ENCODE data around the gene SHC3.
A peak's percentile ranks its signal among the peaks of the same experiment; 100 is the strongest.
"Not testable (repeated sequence)": the region's sequence is repeated elsewhere in the genome, so short reads cannot be mapped to it uniquely, and the experiment has no call there.

Gene SHC3, protein sequence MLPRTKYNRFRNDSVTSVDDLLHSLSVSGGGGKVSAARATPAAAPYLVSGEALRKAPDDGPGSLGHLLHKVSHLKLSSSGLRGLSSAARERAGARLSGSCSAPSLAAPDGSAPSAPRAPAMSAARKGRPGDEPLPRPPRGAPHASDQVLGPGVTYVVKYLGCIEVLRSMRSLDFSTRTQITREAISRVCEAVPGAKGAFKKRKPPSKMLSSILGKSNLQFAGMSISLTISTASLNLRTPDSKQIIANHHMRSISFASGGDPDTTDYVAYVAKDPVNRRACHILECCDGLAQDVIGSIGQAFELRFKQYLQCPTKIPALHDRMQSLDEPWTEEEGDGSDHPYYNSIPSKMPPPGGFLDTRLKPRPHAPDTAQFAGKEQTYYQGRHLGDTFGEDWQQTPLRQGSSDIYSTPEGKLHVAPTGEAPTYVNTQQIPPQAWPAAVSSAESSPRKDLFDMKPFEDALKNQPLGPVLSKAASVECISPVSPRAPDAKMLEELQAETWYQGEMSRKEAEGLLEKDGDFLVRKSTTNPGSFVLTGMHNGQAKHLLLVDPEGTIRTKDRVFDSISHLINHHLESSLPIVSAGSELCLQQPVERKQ

DNA sequence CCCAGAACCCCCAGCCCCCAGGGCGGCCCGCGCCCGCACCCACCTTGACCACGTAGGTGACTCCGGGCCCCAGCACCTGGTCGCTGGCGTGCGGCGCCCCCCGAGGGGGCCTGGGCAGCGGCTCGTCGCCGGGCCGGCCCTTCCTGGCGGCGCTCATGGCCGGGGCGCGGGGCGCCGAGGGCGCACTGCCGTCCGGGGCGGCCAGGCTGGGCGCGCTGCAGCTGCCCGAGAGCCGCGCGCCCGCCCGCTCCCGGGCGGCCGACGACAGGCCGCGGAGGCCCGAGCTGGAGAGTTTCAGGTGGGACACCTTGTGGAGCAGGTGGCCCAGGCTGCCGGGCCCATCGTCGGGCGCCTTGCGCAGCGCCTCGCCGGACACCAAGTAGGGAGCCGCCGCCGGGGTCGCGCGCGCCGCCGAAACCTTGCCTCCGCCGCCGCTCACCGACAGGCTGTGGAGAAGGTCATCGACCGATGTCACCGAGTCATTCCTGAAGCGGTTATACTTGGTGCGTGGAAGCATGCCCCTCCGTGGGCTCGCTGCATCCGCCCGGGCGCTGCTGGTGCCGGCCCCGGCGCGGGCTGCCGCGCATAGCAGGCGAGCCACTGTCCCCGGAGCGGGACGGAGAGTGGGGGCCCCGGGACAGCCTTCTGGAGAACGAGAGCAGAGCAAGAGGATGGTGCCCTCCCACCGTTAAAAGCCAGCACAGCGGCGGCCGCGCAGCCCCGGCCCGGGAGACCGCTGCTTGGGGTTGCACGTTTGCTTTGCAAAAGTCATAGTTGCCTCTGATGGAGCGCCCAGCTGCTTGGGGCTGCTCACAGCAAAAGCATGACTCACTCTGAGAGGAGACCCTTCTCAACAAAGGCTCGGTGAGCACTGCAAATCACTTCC is at the start of gene SHC3:
Gene SHC3 (minus strand): TSS at position 875 of the 886 bp plus-strand sequence. CDS start 358 bp downstream, at position 517.
- DNase-seq (ENCODE audit: low read depth, low spot score), result peak; percentile 58

DNA sequence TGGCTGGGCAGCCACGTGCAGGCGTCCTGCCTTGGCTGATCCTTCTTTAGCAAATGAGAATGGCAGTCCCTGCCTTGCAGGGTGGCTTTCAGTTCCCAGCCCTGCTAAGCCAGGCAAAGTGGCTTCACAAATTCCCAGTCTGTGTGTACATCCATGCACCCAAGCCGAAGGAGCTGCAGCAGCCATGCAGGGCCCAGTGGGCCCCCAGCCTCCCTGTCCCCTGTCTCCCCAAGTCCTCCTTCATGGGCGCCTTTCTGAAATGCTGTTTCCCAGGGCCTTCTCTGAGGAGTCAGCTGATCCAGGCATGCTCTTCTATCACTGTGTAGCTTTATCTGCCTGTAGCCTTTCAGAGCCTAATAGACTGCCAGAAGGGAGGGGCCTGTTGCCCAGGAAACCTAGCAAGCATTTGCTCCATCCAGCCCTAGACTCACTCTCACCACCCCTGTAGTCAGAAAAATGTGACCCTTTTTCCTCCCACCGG is 47.4 kb upstream of the SHC3 start:
- DNase-seq (ENCODE audit: low read depth, low spot score), result peak; percentile 85

DNA sequence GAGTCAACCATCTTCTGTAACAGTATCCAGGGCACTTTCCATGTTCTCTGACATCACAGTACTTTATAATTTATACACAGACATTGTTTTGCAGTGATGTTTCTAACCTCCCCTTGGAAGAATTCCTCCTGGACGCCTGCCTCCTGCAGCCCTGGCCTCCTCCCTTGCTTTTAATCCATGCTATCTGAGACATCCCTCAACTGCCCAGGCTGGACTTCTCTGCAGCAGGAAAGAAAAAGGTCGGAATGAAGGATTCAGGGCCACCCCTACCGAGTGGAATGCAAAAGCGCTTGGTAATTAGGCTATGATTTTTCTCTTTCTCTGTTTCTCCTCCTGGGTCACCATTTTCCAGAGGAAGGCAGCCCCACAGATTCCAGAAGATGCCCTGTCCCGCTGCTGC is 47.0 kb upstream of the SHC3 start:
- peak; percentile 19 for DNase-seq (ENCODE audit: low read depth, low spot score)

DNA sequence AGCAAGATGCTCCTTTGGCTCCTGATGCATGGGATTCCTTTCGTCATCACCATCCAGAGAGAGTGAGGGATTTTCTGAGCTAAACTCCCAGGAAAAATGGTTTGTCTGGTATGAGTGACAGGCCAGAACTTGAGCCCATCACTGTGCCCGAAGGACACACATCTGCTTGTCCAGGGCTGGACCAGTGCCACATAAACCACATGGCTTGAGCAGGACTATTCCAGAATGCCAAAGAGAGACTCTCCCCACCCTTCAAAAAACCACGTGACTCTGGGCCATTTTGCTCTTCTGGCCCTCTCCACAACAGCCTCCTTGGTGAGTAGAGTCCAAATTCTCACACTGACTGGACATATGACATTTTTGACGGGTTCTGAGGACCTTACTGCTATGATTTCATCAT is 46.4 kb upstream of the SHC3 start:
- DNase-seq (ENCODE audit: low read depth, low spot score), result no peak

DNA sequence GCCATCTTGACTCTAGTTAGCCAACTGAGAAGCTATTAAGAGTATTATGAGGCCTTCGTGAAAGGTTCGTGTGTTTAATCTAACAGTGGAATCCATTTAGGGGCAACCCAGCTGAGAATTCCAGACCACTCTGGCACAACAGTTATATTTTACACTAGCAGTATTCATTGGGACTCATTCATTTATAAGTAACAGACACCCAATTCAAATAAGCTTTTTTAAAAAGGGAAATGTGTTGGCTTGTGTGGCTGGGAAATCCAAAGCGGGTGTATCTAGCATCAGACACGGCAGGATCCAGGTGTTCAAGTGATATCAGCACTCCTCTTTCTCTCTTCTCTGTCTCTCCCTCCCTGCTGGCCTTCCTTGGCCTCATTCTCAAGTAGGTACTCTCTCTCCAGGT is 46.0 kb upstream of the SHC3 start:
- DNase-seq (ENCODE audit: low read depth, low spot score), result no peak

DNA sequence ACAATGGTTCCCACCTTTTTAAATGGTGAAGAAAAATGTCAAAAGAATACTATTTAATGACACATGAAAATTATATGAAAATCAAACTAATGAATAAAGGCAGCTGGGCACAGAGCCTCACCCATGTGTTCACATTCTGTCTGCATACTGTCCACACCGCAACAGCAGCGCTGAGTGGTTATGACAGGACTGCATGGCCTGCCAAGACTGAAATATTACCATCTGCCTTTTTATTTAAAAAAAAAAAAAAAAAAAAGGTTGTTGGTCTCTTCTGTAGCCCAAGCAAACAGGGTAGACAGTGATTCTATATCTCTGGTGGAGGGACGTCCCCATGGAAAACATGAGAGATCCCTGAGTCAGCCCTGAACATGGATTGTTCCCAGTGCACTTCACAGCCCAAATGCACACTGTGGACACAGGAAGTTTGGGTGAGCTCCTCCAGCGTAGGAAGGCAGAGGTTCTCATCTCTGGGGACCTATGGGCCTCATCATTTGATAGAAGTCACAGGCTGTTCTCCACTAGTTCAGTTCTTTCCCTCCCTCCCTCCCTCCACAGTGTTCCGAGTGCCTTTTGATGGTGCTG is 44.9 kb upstream of the SHC3 start:
- no peak for DNase-seq (ENCODE audit: low read depth, low spot score)

DNA sequence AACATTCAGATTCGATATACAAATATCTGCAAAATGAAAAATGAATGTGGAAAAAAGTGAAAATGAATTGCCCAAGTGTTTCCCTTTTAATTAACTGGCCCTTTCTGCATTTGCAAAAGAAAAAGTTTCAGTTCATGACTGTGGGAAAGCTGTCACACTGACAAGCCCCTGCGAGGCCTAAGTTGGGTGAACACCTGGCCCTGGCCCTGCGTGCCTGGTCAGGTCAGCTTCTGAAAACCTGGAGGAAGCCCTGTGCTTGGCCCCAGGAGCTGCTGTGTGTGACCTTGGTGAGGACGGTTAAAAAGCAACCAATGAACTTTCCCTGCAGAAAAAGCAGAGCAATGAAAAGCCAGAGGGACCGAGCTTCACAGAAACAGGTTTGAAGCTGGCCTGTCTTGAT is 41.0 kb upstream of the SHC3 start:
- DNase-seq (ENCODE audit: low read depth, low spot score), result no peak

DNA sequence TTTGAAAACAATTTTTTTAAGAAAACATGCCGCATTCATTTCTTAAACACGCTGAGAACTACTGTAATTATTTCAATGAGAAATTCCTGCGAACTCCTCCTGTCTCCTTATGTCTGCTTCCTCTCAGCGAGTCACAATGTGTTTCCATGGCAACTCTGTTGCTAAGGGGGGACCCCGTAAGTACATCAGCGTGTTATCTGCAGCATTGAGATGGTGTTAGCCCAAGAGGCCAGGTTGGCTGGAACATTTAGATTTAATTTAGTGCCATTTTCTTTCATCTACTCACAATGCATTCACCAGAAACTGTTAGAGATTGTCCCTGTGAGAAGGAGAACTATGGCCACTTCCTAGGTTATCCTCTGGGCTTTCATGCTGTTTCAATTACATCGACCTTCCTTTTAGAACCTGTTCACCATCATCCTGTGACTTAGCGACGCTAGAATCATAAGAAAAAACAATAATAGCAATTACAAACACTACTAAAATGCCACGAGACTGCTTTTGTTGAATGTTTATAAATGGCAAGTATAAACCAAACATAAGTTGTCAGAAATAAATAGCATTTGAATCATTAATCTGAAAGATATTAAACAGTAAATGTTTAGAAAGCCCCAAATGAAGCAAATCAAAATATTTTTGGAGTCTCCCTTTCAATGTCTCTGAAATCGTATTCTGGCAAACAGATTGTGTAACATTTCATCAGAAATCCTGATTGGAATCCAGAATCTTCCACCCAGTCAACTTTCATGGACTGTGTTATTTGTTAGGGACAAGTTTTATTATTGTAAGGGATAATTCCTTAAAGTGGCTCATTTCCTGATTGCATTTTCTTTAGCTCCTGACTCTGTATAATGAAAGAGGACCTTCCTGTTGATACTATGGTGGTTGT is 39.7 kb upstream of the SHC3 start:
- no peak for DNase-seq (ENCODE audit: low read depth, low spot score)

DNA sequence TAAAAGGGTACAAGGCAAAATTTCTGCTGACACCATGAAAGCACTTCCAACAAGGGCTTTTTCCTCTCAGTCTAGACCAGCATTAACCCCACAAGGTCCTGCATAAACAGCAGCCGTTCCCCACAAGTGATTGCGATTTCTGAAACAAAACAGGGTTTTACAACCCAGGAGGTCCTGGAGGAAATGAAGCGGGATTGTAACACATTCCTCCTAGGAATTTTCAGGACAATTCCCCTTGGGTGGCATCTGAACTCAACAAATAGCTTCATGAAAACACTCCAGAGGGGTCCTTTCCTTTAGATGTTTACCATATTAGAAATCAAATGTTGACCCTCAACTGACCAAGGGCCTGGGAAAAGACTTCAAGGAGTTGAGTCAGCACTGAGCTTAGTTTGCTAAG is 36.7 kb upstream of the SHC3 start:
- DNase-seq (ENCODE audit: low read depth, low spot score), result no peak

DNA sequence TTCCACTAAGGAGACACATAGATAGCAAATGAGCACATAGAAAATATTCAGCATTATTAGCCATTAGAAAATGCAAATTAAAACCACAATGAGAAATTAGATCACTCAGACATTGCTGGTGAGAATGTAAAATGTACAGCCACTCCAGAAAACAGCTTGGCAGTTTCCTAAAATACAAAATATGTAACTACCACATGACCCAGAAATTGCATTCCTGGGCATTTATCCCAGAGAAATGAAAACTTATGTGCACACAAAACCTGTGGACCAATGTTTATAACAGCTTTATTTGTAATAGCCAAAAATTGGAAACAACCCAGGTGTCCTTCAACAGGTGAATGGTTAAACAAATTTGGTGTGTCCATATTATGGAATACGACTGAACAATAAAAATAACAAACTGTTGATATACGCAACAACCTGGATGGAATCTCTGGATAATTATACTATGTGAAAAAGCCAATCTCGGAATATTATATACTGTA is 34.8 kb upstream of the SHC3 start:
- no peak for DNase-seq (ENCODE audit: low read depth, low spot score)

DNA sequence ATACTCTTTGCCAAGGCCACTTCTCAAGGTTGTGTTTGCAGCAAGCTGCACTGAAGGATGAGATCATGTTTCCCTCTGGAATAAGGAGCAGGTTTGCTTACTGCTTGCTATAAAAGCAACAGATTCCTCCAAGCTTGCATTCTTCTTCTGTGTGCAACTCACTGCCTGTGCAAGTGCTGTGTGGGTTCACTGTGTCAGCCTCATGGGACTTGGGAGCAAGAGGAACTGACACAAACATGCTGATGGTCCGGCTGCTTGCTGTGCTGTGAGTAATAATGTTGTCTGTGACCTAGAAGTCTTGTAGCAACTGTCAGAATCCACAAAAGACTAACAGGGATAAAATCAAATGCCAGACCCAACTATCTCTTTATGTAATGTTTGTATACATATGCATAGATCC is 33.6 kb upstream of the SHC3 start:
- DNase-seq (ENCODE audit: low read depth, low spot score), result no peak

DNA sequence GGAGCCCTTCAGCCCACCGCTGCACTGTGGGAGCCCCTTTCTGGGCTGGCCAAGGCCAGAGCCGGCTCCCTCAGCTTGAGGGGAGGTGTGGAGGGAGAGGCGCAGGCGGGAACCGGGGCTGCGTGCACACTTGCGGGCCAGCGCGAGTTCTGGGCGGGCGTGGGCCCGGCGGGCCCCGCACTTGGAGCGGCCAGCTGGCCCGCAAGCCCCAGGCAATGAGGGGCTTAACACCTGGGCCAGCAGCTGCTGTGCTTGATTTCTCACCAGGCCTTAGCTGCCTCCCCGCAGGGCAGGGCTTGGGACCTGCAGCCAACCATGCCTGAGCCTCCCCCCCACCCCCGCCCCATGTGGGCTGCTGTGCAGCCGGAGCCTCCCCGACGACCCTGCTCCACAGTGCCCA is 30.7 kb upstream of the SHC3 start:
- DNase-seq (ENCODE audit: low read depth, low spot score), result not testable (repeated sequence)

DNA sequence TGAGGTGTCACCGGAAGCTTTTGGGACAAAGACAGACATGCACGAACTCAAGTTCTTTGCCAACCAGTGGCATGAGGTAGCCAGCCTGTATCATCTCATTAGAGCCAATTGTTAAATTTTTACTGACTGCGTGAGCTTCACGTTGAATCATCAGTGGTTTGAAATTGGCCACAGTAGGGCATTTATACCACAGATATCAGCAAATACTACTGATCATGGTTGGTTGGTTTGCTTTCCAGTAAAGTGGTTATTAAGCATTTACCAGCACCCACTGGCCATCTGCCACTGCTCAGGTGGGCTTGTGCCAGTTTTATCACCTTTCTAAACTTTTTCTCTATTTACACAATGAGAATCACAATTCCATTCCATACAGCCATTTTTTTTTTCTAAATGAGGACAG is 28.4 kb upstream of the SHC3 start:
- no peak for DNase-seq (ENCODE audit: low read depth, low spot score)

DNA sequence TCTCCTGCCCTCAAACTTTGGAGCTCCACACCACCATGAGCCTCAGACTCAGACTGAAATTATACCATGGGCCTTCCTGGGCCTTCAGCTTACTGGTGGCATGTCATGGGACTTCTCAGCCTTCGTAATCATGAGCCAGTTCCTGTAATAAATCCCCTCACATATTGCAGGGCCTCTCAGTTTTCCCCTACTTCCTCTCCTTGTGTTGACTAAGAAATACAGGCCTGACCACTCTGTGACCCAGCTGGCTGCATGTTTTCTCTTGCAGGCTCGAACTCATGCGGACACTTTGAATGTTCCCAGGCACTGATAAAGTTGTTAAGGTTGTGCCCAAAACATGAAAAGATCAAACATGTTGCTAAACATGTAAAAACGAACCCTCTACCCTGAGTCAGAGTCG is 26.2 kb upstream of the SHC3 start:
- DNase-seq (ENCODE audit: low read depth, low spot score), result no peak

DNA sequence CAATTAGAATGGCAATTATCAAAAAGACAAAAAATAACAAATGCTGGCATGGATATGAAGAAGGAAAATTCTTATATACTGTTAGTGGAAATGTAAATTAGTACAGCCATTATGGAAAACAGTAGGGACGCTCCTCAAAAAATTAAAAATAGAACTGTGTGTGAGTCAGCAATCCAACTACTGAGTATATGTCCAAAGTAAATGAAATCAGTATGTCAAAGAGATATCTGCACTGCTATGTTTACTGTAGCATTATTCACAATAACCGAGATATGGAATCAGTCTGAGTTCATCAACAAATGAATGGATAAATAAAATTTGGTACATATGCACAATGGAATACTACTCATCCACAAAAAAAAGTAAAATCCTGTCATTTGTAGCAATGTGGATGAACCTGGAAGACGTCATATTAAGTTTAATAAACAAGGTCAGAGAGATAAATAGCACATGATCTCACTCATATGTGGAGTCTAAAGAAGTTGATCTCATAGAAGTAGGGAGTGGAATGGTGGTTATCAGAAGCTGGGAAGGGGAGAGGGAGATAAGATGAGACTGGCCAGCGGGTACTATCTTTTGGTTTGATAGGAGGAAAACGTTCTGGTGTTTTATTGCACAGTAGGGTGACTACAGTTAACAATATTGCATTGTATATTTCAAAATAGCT is 16.6 kb upstream of the SHC3 start:
- no peak for DNase-seq (ENCODE audit: low read depth, low spot score)

DNA sequence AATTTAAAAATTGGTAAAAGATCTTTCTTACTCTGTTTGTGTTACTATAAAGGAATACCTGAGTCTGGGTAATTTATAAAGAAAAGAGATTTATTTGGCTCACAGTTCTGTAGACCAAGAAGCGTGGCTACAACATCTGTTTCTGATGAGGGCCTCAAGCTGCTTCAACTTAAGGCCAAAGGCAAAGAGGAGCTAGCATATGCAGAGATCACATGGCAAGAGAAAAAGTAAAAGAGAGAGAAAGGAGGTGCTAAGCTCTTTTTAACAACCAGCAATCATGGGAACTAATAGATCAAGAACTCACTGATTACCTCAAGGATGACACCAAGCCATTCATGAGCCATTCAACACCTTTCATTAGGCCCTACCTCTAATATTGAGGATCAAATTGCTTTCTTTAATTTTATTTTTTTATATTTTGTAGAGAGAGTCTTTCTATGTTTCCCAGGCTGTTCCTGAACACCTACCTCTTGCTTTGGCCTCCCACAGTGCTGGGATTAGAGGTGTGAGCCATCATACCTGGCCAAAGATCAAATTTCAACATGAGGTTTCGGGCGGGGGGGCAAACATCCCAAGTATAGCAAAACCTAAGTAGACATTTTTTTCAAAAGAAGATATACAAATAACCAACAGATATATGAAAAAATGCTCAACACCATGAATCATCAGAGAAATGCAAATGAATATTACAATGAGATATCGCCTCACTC is 16.0 kb upstream of the SHC3 start:
- DNase-seq (ENCODE audit: low read depth, low spot score), result no peak

DNA sequence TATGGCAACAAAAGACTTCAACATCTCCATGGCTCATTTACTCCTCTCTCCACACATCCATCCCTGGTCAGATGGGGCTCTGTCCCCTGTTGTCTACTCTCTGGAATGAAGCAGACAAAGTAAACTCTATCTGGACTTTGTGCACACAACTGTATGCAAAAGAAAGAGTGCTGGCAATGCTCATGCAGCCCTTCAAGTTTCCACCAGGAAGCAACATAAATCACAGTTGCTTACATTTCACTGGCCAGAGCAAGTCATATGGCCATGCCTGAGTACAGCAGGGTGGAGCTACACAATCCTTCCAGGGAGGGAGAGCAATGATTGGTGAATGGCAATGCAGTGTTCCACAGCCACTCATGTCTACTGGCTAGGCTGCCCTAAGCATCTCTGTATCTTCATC is 12.4 kb upstream of the SHC3 start:
- no peak for DNase-seq (ENCODE audit: low read depth, low spot score)

DNA sequence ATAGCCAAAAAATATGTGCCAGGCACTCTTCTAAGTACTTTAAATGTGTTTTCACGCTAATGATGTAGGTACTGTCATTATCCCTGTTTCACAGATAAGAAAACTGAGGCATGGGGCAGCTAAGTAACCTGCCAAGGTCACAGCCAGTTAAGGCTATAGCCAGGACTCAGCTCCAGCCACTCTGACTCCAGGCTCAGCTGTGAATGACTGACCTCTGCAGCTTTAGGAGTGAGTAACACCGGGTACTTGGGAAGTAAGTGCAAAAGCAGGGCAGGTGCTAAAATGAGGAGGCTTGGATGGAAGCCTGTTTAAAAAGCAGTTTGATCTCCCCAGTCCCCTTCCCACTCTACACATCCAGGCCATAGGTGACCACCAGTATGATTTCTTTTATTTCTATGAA is 10.6 kb upstream of the SHC3 start:
- DNase-seq (ENCODE audit: low read depth, low spot score), result no peak

DNA sequence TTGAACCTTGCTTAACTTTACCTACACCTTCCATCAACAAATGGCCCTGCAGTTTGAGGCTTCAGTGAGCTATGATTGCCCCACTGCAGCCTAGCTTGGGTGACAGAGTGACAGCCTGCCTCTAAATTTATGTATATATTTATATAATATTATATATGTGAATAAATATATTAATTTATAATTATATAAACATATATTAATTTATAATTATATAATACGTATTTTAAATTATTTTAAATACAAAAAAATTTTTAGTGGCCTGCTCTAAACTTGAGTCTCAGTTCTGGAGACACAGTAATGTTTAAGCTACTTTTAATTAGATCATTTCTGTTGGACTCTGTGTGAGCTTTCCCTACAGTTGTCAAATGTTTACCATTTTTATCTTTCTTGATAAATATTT is 9.3 kb upstream of the SHC3 start:
- no peak for DNase-seq (ENCODE audit: low read depth, low spot score)

DNA sequence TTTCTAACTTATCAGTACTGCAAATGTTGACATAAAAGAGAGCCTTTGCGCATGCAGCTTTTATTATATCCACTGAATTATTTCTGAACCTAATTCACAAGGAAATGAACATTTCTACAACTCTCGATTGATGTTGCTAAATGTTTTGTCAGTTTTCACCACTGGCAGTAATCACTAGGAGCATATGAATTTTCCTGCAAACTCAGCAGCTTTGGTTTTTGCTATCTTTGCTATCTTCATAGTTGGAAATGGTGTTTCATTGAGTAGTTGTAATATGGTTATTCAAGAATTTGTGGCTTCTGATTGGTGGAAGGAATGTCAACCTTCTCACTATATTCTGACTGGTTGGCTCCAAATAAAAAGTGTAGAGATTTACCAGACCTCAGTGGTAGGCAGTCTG is 8.9 kb upstream of the SHC3 start:
- no peak for DNase-seq (ENCODE audit: low read depth, low spot score)

Measured in ELF-1 (cell line).